GM12891 (cell line): ENCODE data around the gene ENTREP3.
"Not testable (repeated sequence)": the region's sequence is repeated elsewhere in the genome, so short reads cannot be mapped to it uniquely, and the experiment has no call there.

Experiments used
- POLR2A ChIP-seq: IDR thresholded peaks from 2 replicates; pipeline ENCODE4 v1.6.1; 2011; ENCODE audit warnings: low read depth, low read length, control low read depth
- POLR2AphosphoS5 ChIP-seq: IDR thresholded peaks from 2 replicates; pipeline ENCODE4 v1.6.1; 2011; ENCODE audit warnings: low read depth, low read length, control low read depth
- POU2F2 ChIP-seq: IDR thresholded peaks from 2 replicates; pipeline ENCODE4 v1.6.1; 2011; ENCODE audit warnings: low read depth, mild to moderate bottlenecking, control low read depth, low read length, moderate library complexity
- SPI1 ChIP-seq: IDR thresholded peaks from 2 replicates; pipeline ENCODE4 v1.6.1; 2011; ENCODE audit warnings: low read depth, low read length, control low read depth
- TAF1 ChIP-seq: IDR thresholded peaks from 2 replicates; pipeline ENCODE4 v1.6.1; 2011; ENCODE audit warnings: low read depth, low read length, control low read depth

DNA sequence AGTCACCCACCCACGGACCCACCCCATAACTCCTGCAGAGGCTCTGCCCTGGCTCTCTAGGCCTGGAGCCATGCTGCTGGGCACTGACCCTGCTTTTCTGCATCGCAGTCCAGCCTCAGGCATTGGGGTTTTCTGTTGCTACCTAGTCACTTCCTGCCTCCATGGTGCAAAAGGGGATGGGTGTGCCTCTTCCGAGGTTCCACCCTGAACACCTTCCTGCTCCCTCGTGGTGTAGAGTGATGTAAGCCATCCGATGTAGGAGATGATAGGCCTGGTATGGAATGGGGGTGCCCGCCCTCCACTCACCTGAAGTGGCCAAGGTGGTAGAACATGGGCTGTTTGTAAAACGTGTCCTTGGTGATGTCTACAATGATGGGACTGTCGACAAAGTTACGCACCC is 19.9 kb downstream of the ENTREP3 start:
- not testable (repeated sequence) for TF ChIP-seq POLR2A, POLR2AphosphoS5, TAF1, SPI1, POU2F2
